HG02938 (cell line): ENCODE measurements around the gene COMMD3.
"Not testable (repeated sequence)": the region's sequence is repeated elsewhere in the genome, so short reads cannot be mapped to it uniquely, and the experiment has no call there.

Experiments used
- ATAC-seq: cut with Tn5 transposase; IDR thresholded peaks from one replicate; pipeline ENCODE4 v1.9.1; 2021; ENCODE audit warnings: mild to moderate bottlenecking, moderate library complexity; ENCODE audit not compliant: unreplicated experiment

COMMD3 gene

GRCh38 chr10:22338185-22338900, 22.2 kb downstream of the COMMD3 start:
- ATAC-seq, result no peak

GRCh38 chr10:22338931-22339330, 22.7 kb downstream of the COMMD3 start:
- no peak for ATAC-seq

GRCh38 chr10:22339761-22340328, 23.7 kb downstream of the COMMD3 start:
- no peak for ATAC-seq

- peak; percentile 30 for ATAC-seq
Measured at GRCh38 chr10:22340329-22341189, 24.4 kb downstream of the COMMD3 start.

- no peak for ATAC-seq
Measured at GRCh38 chr10:22341190-22341925, 25.2 kb downstream of the COMMD3 start.

GRCh38 chr10:22341926-22342196, 25.7 kb downstream of the COMMD3 start:
- ATAC-seq, result no peak

- ATAC-seq, result no peak
Measured at GRCh38 chr10:22342421-22342820, 26.2 kb downstream of the COMMD3 start.

- no peak for ATAC-seq
Measured at GRCh38 chr10:22343731-22344130, 27.5 kb downstream of the COMMD3 start.

GRCh38 chr10:22344249-22344648, 28.1 kb downstream of the COMMD3 start:
- no peak for ATAC-seq

- no peak for ATAC-seq
Measured at GRCh38 chr10:22344781-22345300, 28.7 kb downstream of the COMMD3 start.

- ATAC-seq, result peak; percentile 30
Measured at GRCh38 chr10:22345301-22346095, 29.3 kb downstream of the COMMD3 start, which contains the start of gene SPAG6. Gene SPAG6, plus strand, starts transcription at chr10:22345496. Its CDS starts 116 bp downstream, at chr10:22345612.

- no peak for ATAC-seq
Measured at GRCh38 chr10:22346096-22346661, 30.0 kb downstream of the COMMD3 start.

- ATAC-seq, result no peak
Measured at GRCh38 chr10:22349755-22350154, 33.6 kb downstream of the COMMD3 start.

- ATAC-seq, result no peak
Measured at GRCh38 chr10:22351131-22351703, 35.0 kb downstream of the COMMD3 start.

GRCh38 chr10:22356324-22356873, 40.2 kb downstream of the COMMD3 start:
- ATAC-seq, result no peak

- ATAC-seq, result not testable (repeated sequence)
Measured at GRCh38 chr10:22357770-22358169, 41.6 kb downstream of the COMMD3 start.

GRCh38 chr10:22363305-22363704, 47.1 kb downstream of the COMMD3 start:
- no peak for ATAC-seq

- ATAC-seq, result no peak
Measured at GRCh38 chr10:22364407-22365140, 48.4 kb downstream of the COMMD3 start.
